GM13977 (cell line): ENCODE results near the gene CCDC183.

Source experiments
- DNase-seq: peaks from one replicate; pipeline ENCODE4 v3.0.0; 2012; ENCODE audit warnings: low spot score
- in situ Hi-C: fragments of 300-500 bp; cut with MboI; formaldehyde crosslinking; loops from one replicate; pipeline ENCODE4 v1.12.0; 2022; ENCODE audit warnings: low sequenced_read_pairs, low pct_unique_long_range_greater_than_20kb, mixed read lengths, inconsistent platforms; ENCODE audit not compliant: unreplicated experiment
- TF ChIP-seq, protein P1 (sequence below): IDR thresholded peaks from 2 replicates; pipeline ENCODE4 v1.5.1; 2012; ENCODE audit warnings: mild to moderate bottlenecking, control low read depth; ENCODE audit not compliant: insufficient read depth; ENCODE audit errors: extremely low read depth, missing control alignments

Gene CCDC183

DNA sequence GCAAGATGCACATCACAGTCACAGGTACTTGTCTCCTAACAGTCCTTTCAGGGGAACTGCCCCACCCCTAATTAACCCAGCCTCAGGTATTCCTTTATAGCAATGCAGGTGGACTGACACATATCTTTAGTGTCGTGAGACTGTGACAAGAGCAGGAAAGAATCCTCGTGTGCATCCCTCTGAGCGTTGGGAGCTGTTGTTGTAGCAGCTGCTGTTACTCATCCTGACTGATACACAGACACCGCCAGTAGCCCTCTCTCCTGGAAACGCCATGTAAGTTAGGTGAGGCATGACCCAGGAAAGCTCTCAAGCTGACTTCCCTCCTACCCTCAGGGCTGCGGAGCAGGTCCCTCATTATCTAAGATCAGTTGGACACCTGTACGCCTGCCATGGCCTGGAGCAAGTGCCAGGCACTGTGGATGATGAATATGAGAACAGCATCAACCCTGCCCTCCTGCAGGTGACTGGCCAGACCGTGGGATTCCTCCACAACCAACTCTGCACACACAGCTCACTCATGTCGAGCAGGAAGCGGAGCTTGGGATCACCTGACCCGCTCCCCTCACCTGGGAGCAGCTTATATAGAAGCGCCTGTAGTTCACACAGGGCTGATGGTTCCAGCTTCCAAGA, 21.6 kb upstream of the CCDC183 start:
- peak; percentile 2 for DNase-seq
- TF ChIP-seq, protein P1, sequence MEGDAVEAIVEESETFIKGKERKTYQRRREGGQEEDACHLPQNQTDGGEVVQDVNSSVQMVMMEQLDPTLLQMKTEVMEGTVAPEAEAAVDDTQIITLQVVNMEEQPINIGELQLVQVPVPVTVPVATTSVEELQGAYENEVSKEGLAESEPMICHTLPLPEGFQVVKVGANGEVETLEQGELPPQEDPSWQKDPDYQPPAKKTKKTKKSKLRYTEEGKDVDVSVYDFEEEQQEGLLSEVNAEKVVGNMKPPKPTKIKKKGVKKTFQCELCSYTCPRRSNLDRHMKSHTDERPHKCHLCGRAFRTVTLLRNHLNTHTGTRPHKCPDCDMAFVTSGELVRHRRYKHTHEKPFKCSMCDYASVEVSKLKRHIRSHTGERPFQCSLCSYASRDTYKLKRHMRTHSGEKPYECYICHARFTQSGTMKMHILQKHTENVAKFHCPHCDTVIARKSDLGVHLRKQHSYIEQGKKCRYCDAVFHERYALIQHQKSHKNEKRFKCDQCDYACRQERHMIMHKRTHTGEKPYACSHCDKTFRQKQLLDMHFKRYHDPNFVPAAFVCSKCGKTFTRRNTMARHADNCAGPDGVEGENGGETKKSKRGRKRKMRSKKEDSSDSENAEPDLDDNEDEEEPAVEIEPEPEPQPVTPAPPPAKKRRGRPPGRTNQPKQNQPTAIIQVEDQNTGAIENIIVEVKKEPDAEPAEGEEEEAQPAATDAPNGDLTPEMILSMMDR, result no peak
- in situ Hi-C loops, result loop anchor here (10.0 kb wide), 1 partner anchor 260 kb away; the partner anchor contains the start of gene FUT7

- DNase-seq, result peak; percentile 2
- TF ChIP-seq, protein P1, result no peak
- in situ Hi-C loops, result loop anchor here (10.0 kb wide), 1 partner anchor 260 kb away; the partner anchor contains the start of gene FUT7
Measured at GRCh38 chr9:136775191-136775590, 20.9 kb upstream of the CCDC183 start.

- TF ChIP-seq, protein P1, result no peak
- DNase-seq, result peak; percentile 0
- in situ Hi-C loops, result loop anchor here (10.0 kb wide), 1 partner anchor 258 kb away; the partner anchor contains the start of gene FUT7
Measured at GRCh38 chr9:136776947-136777346, 19.2 kb upstream of the CCDC183 start.

DNA sequence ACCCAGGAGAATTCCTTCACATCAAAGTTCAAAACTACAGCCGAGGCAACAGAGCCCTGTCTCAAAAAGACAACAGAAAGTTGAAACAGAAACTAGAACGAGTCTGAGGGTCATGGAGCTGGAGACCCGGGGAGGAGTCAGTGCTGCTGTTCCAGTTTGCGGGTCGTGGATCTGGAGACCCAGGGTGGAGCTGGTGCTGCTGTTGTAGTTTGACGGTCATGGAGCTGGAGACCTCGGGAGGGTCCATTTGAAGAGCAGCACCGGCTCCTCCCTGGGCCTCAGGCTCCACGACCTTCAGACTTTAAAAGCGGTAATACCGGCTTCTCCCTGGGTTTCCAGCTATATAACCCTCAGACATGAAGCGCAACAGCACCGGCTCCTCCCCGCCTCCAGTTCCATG, 18.8 kb upstream of the CCDC183 start:
- TF ChIP-seq, protein P1, result no peak
- in situ Hi-C loops, result loop anchor here (10.0 kb wide), 1 partner anchor 257 kb away; the partner anchor contains the start of gene FUT7
- peak; percentile 0 for DNase-seq

DNA sequence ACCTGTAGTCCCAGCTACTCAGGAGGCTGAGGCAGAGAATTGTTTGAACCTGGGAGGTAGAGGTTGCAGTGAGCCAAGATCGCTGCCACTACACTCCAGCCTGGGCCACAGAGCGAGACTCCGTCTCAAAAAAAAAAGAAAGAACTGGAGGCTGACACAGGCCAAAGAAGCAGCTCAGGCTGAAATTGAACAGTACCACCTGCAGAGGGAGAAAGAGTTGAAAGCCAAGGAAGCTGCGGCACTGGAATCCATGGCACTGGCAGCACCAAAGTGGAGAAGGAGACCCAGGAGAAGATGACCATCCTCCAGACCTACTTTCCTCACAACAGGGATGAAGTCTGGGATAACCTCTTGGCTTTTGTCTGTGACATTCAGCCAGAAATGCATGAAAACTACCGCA, 16.3 kb upstream of the CCDC183 start:
- in situ Hi-C loops, result loop anchor here (10.0 kb wide), 1 partner anchor 255 kb away; the partner anchor contains the start of gene FUT7
- TF ChIP-seq, protein P1, result no peak
- DNase-seq, result peak; percentile 0

DNA sequence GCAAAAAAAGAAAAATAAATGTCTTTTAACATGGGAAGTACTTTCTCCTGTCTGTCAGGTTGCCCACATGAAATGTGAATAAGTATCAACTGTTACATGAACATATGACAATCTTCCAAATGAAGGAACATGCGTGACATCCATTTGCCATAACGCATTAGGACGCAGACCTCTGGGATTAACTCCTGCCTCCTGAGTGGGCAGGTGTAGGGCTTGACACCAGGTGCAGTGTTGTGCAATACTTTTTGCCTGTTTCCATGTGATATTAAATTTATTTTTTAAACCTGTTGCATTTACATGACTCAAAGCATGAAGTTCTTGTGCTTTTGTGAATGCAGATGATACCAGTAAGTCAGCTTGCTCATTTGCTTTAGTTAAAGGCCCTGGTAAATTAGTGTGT, 13.7 kb upstream of the CCDC183 start:
- DNase-seq, result no peak
- in situ Hi-C loops, result no loop called here

More for the DNA sequence above, 13.7 kb upstream of the CCDC183 start:
- TF ChIP-seq, protein P1, result no peak
